ENCODE results near the gene CYP17A1.
"Not testable (repeated sequence)": the region's sequence is repeated elsewhere in the genome, so short reads cannot be mapped to it uniquely, and the experiment has no call there.

Gene CYP17A1

GRCh38 chr10:102834143-102834542 is 3.1 kb downstream of the CYP17A1 start:
- no peak for DNase-seq

DNA sequence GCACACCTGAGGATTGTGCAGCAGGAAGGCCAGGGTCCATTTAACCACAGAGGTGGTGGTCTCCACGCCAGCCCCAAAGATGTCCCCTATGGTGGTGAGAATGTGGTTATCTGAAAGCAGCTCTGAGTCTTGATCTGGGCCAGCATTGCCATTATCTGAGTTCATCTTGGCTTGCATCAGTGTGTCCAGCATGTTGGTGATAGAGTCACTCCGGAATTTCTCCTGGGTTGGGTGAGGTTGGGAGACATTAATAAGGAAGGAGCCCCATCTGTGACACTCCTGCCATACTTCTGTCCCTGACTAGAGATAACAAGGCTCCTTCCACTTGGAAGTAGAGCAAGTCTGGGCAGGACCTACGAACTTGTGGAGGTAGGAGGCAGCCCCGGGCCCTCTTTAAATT is 4.2 kb downstream of the CYP17A1 start:
- DNase-seq: no peak

DNA sequence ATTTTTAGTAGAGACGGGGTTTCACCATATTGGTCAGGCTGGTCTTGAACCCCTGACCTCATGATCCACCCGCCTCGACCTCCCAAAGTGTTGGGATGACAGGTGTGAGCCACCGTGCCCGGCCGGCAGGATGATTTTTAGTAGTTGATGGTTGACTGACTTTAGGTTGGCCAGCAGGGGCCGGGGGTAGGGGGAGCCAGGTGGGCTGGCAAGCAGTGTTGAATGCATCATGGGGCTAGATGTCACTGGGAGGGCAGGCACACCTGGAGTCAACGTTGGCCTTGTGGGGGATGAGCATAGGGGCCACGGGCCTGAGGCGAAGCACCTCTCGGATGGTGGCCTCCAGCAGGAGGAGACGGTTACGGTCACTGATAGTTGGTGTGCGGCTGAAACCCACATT is 5.0 kb downstream of the CYP17A1 start:
- DNase-seq: no peak

DNA sequence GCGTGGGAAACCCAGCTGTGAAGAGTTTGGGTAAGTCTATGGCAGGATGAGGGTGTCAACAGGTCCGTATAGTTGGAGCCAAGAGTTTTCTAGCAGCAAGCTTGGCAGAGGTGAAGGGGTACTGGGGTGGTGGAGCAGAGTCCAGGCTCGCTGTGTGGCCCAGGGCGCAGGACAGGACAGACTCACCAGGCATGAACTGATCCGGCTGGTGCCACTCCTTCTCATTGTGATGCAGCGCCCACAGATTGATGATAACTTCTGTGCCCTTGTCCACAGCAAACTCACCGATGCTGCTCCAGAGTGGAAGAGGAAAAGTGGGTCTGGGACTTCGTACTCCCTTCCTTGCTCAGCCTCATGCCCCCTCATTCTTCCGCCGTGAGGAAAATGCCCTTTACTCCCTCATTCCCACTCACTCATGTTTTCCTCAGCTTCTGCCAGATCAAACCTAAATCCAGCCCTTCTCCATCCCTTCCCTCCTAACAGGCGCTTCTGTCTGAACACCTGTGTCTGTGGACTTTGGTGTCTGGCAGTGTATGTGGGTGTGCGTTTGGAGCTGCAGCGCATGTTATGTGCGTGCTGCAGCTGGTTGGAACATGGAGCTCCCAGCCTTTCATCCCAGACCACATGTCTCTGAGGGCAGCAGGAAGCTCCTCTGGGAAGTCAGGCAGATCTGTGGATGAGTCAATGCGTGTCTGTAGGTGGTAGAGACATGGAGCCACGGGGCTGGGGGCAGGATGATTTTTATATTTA is 5.7 kb downstream of the CYP17A1 start:
- DNase-seq: no peak

- DNase-seq: no peak
These were observed 9.6 kb downstream of the CYP17A1 start for GRCh38 chr10:102827597-102827975.

GRCh38 chr10:102826148-102826796 is 10.9 kb downstream of the CYP17A1 start:
- no peak for DNase-seq

DNA sequence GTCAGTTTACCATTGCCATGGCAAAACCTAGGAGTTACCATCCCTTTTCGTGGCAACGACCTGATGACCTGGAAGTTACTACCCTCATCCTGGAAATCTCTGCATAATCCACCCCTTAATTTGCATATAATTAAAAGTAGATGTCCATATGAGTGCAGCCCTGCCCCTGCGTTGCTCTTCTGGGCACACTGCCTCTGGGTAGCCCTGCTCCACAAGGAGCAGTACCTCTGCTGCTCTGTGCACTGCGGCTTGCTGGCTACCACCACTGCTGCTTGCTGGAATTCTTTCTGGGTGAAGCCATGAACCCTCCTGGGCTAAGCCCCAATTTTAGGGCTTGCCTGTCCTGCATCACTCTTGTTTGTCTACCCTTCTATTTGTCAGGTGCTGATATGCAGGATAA is 12.5 kb downstream of the CYP17A1 start:
- DNase-seq: no peak

- DNase-seq: no peak
These were observed 15.0 kb downstream of the CYP17A1 start for GRCh38 chr10:102822222-102822621.

DNA sequence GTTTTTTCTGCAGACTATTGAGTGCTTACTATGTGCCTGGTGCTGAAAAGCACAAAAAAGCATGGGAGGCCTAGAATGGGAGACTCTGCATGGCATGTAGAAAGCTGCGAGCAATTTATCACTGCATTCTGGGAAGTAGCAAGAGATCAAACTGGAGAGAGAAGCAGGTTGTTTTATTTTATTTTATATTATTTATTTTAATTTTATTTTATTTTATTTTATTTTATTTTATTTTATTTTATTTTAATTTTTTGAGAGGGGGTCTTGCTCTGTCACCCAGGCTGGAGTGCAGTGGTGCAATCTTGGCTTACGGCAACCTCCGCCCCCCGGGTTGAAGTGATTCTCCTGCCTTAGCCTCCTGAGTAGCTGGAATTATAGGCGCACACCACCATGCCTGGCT is 17.2 kb downstream of the CYP17A1 start:
- DNase-seq: not testable (repeated sequence)

DNA sequence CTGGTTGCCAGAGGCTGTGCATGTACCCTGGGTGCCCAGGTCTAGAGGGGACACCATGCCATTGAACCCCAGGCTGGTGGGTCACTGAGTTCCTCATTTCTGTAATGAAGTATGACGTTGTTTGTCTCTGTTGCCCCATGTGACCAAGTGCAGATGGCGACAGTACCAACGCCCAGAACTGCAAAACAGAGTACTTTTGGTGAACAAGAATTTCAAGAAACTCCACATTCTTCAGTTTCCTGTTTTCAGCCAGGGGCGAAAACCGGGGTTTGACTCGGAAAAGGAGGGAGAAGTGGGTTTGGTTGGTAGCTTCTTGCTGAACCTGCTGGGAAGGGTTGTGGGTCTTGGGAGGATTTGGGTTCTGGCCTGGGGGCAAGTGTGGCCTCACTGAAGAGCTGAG is 18.2 kb downstream of the CYP17A1 start:
- DNase-seq: no peak

GRCh38 chr10:102817175-102817574 is 20.0 kb downstream of the CYP17A1 start:
- no peak for DNase-seq

DNA sequence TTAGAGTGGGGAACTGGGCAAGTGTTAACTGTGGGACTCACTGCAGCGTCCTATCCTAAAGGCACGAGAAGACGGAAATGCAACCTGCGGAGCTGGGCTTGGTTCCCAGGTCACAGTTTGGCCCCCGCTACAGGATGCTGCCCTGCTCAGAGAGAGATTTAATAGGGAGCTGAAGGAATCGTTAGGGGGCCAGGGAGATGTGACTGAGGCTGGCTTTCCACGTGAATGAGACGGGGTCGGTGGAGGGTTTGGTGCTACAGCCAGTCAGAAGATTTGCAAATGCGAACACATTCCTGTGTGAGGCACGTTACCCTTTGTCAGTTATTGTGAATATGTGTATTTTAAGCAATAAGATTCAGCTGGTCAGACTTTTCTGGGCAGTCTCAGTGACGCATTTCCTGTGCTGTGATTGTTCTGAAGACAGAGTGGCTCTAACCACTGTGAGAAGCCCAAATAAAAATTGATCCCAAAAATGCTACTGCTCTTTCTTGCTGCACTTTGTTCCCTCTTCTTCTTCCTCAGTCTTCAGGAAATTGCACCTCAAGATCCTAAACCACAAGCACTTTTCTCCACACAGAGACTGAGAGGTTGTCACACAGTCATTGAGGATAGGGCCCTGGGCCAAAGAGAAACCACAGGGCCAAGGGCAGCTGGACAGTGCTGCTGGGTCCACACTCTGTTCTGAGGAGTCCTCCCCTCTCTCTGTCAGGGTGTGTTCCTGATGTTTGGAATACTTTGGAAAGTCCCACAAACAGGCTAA is 21.2 kb downstream of the CYP17A1 start:
- DNase-seq: no peak

DNA sequence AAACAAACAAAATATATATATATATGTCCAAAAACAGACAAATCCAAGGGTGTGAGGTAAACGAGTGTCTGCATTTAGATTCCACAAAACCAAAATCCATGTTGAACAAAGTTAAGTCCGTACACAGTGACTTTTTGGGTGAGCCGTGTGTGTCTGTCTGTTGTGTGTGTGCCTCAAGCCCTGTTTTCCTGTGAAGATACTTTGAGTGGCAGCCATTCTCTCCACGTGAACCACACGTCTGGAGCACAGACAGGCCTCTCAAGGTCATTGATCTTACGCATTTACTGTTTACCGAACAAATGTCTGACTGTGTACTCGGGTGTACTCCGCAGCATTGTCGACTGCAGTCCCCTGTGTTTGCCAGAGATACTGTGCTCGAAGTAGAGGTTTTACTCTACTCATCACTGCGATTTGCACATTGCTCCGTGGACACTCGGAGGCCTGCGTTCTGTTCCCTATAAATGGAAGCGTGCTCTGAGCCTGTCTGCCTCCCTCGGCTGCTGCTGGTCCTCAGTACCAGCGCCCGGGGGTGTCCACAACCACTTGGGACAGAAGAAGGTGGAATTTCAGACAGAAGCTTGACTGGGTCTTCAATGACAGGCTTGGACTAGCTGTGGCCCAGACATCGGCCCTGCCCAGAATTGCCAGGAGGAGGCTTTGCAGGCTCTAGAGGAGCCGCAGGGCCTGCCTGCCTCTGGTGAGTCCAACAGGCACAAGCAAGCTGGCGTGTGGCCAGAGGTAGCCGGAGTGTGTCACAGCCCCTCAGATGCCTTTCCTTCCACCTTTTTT is 22.1 kb downstream of the CYP17A1 start:
- no peak for DNase-seq

DNA sequence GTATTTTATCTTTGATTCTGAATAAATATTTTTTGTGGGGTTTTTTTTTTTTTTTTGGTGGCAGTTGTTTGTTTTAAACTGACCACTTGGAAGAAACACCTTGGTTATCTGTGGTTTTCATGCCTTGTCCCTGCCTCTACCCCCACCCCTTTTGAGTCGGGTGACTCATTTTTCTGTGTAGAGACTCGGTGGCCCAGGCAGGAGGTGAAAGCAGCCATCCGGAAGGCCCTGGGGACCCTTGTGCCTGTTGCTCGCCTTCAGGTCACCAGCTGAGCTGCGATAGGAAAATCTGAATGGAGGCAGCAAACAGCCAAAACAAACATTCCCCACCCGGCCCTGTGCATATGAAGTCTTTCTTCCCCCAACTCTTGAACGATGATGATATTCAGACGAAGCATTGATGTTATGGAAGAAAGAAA is 22.8 kb downstream of the CYP17A1 start:
- DNase-seq: no peak

DNA sequence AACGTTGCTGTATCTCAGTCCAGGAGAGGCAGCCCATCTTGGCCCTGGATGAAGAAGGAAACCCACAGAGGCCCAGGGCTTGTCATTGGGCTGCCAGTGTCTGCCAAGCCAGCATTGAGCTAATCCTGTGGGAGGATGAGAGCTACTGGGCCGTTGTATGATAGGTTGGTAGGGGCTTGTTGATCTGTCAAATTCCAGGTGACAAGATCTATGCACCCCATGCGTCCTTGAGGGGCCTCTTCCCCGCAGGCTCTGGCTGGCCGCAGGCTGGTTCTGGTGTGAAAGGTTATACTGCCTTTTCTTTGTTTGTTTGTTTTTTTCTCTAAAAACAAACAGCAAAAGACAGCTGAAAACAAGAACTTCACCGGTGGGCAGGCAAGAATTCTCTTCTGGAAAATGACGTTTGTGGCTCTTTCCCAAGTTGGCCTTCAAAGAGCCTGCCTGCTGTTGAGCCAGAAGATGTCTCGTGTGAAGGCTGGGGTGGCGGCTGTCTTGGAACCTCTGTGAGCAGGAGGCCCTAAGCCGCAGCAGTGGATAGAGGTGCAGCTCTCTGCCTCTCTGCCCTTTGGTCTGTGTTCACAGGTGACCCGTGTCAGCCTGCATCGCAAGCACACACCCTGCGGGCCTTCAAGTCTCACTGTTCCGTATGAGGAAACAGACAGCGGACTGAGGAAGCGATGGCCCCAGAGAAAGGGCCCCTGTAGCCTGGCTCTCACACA is 23.3 kb downstream of the CYP17A1 start:
- DNase-seq: no peak

DNA sequence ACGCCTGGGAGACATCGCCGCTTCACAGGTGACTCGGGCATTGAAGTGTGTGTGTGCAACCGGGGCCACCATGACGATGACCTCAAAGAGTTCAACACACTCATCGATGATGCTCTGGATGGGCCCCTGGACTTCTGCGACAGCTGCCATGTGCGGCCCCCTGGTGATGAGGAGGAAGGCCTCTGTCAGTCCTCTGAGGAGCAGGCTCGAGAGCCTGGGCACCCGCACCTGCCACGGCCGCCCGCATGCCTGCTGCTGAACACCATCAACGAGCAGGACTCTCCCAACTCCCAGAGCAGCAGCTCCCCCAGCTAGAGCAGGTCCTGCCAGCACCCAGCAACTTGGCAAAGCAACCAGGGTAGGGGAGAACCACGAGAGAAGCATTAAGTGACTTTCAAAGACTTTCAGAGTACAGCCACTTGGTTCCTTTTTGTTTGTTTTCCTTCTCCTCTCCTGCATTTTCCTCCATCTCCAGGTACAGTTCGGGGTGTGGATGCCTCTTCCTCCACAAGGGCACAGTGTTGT is 24.1 kb downstream of the CYP17A1 start:
- no peak for DNase-seq

- DNase-seq: no peak
These were observed 24.9 kb downstream of the CYP17A1 start for GRCh38 chr10:102812231-102812876.

- no peak for DNase-seq
These were observed 25.9 kb downstream of the CYP17A1 start for GRCh38 chr10:102811346-102811745.

DNA sequence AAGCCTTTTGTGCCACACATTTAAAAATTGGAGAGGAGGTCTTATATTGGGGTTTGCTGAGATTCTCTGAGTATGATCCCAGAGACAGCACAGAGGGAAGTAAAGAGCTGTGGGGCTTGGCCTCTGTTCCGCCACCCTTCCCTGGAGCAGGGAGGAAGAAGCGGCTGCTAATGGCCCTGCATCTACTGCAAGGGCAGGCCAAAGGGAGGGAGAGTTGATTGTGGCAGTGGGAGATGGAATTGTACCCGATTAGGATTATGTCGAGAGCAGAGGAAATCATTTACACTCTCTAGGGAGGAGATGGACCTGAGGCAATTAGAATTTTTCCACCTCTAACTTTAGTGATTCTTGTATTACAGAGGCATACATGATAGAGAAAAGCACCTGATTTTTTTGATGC is 28.8 kb downstream of the CYP17A1 start:
- no peak for DNase-seq

DNA sequence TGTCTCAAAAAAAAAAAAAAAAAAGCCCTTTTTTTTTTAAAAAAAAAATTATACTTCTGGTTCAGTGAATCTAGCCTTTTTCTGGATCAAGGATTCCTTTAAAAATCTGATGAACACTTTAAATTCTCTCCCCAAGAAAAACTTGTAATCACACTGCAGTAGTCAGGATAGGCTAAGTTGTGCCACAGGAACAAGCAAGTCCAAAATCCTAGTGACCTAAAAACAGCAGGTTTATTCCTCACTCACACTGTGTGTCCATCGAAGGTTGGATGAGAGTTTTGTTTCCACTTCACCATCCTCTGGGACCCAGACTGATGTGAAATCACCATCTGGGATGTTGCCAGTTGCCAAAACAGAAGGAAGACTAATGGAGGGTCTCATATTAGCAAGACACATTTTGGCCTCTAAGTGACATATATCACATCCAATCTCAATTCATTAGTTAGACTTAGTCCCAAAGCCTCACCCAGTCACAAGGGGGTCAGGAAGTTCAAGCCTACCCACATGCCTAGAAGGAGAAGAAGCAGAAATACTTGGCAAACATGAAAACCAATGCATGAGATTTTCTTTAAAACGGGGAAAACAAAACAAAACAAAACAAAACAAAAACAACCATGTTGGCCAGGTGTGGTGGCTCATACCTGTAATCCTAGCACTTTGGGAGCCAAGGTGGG is 32.7 kb downstream of the CYP17A1 start:
- no peak for DNase-seq

GRCh38 chr10:102802920-102803534 is 34.2 kb downstream of the CYP17A1 start:
- DNase-seq: no peak

Measured in DMS153 (cell line).